ENCODE data around the gene DPP6.

The DPP6 gene

DNA sequence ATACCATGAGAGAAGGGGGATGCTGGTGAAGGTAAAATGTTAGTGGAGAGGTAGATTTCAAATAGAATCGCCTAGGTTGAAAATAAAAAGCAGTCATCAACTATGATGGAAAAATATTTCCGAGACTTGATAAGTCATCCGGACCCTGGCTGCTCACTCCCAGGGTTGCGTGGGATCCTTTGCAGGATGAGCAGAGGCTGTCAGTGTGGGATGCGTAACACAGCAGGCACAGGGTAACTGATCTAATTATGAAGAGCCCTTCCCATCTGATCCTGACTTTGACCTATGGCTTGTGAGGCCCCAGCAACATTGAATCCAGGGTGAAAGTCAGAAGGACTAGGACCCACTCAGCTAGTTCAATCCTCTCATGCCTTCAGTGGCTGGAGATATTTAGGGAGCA, 236.9 kb downstream of the DPP6 start:
- no peaks in the 10 kb centered on the region for H3K27me3 ChIP-seq (ENCODE audit: insufficient read depth, low read length, poor library complexity, severe bottlenecking)
- H4K20me1 ChIP-seq (ENCODE audit: insufficient read depth, low read length, poor library complexity, severe bottlenecking) = no peaks in the 10 kb centered on the region
- no peaks in the 10 kb centered on the region for H3K9me2 ChIP-seq (replicated peaks; ENCODE audit: low read depth, low read length)
- no peaks in the 10 kb centered on the region for H3K4me1 ChIP-seq (ENCODE audit: insufficient read depth, low read length, poor library complexity, severe bottlenecking)
- H3K9me3 ChIP-seq (ENCODE audit: insufficient read depth, low read depth, low read length) = peaks cover 3% of the 10 kb centered on the region; the same call in 1 of the 2 replicates
- no peak overlapping the region for H3K4me2 ChIP-seq (ENCODE audit: low read depth, low read length, poor library complexity, severe bottlenecking)
- no peaks in the 10 kb centered on the region for H3K79me2 ChIP-seq (ENCODE audit: insufficient read depth, low read length)
- H3F3A ChIP-seq (ENCODE audit: low read depth) = no peaks in the 10 kb centered on the region
- no peak overlapping the region for H3K9ac ChIP-seq (ENCODE audit: low read depth, low read length, poor library complexity, severe bottlenecking)
- no peaks in the 10 kb centered on the region for H3K36me3 ChIP-seq (ENCODE audit: insufficient read depth, low read length)
- no peak for TF ChIP-seq EZH2phosphoT487 (IDR thresholded peaks at IDR 0.05; ENCODE audit: borderline replicate concordance)
- TF ChIP-seq, protein P1, sequence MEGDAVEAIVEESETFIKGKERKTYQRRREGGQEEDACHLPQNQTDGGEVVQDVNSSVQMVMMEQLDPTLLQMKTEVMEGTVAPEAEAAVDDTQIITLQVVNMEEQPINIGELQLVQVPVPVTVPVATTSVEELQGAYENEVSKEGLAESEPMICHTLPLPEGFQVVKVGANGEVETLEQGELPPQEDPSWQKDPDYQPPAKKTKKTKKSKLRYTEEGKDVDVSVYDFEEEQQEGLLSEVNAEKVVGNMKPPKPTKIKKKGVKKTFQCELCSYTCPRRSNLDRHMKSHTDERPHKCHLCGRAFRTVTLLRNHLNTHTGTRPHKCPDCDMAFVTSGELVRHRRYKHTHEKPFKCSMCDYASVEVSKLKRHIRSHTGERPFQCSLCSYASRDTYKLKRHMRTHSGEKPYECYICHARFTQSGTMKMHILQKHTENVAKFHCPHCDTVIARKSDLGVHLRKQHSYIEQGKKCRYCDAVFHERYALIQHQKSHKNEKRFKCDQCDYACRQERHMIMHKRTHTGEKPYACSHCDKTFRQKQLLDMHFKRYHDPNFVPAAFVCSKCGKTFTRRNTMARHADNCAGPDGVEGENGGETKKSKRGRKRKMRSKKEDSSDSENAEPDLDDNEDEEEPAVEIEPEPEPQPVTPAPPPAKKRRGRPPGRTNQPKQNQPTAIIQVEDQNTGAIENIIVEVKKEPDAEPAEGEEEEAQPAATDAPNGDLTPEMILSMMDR (conservative IDR thresholded peaks at IDR 0.05; ENCODE audit: low read length) = no peak
- H2AFZ ChIP-seq (ENCODE audit: low read length) = no peak overlapping the region
- H3K4me3 ChIP-seq (ENCODE audit: low read length, poor library complexity, severe bottlenecking) = no peak overlapping the region

DNA sequence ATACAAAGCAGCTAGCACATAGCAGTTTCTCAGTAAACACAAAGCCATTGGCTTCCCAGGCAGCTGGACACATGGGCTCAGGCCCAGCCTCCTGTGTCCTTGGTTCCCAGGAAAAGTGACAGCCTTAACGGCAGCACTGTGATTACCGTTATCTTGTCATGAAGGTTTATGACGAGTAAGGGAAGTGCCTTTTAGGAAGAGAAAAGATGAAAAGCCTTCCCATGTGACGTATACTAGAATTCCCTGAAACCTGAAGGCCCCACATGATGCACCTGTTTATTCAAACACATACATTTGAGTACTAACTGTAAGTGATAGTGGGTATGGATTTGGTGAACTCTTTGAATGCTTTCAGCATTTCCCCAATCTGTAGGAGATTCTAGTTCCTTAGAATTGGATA, 244.2 kb downstream of the DPP6 start:
- H3K9me3 ChIP-seq (ENCODE audit: insufficient read depth, low read depth, low read length) = no peaks in the 10 kb centered on the region
- H3K4me1 ChIP-seq (ENCODE audit: insufficient read depth, low read length, poor library complexity, severe bottlenecking) = no peaks in the 10 kb centered on the region
- H3K36me3 ChIP-seq (ENCODE audit: insufficient read depth, low read length) = no peaks in the 10 kb centered on the region
- no peak overlapping the region for H2AFZ ChIP-seq (ENCODE audit: low read length)
- H3K4me2 ChIP-seq (ENCODE audit: low read depth, low read length, poor library complexity, severe bottlenecking) = no peak overlapping the region
- H3K4me3 ChIP-seq (ENCODE audit: low read length, poor library complexity, severe bottlenecking) = no peak overlapping the region
- no peaks in the 10 kb centered on the region for H3K79me2 ChIP-seq (ENCODE audit: insufficient read depth, low read length)
- TF ChIP-seq, protein P1 (conservative IDR thresholded peaks at IDR 0.05; ENCODE audit: low read length) = no peak
- no peak for TF ChIP-seq EZH2phosphoT487 (IDR thresholded peaks at IDR 0.05; ENCODE audit: borderline replicate concordance)
- H4K20me1 ChIP-seq (ENCODE audit: insufficient read depth, low read length, poor library complexity, severe bottlenecking) = no peaks in the 10 kb centered on the region
- H3K9me2 ChIP-seq (replicated peaks; ENCODE audit: low read depth, low read length) = no peaks in the 10 kb centered on the region
- H3K9ac ChIP-seq (ENCODE audit: low read depth, low read length, poor library complexity, severe bottlenecking) = no peak overlapping the region
- no peaks in the 10 kb centered on the region for H3F3A ChIP-seq (ENCODE audit: low read depth)
- no peaks in the 10 kb centered on the region for H3K27me3 ChIP-seq (ENCODE audit: insufficient read depth, low read length, poor library complexity, severe bottlenecking)

DNA sequence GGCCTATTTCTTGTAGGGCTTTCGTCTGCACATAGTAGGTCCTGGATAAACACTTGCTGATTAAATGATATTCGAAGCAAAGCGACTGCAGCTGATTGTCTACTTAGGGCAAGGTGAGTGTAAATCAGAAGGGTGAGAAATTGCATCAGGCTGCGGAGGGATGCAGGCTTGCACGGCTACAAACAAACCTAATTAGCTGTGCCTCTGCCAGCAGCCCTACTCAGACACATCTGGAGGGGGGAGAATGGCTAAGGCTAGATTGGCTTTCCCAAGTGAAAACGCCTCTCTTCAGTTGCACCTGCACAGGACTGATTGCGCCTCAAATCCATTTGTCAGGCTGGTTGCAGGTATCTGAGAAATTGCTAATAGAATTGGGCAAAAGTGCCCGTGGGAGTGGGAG, 247.5 kb downstream of the DPP6 start:
- Histone ChIP-seq H3K4me3 (ENCODE audit: low read length, poor library complexity, severe bottlenecking) (no peak overlapping the region), H4K20me1 (ENCODE audit: insufficient read depth, low read length, poor library complexity, severe bottlenecking) (no peaks in the 10 kb centered on the region), H3K9me3 (ENCODE audit: insufficient read depth, low read depth, low read length) (no peaks in the 10 kb centered on the region), H3K9ac (ENCODE audit: low read depth, low read length, poor library complexity, severe bottlenecking) (no peak overlapping the region), H3K79me2 (ENCODE audit: insufficient read depth, low read length) (no peaks in the 10 kb centered on the region), H3F3A (ENCODE audit: low read depth) (no peaks in the 10 kb centered on the region), H3K4me2 (ENCODE audit: low read depth, low read length, poor library complexity, severe bottlenecking) (no peak overlapping the region), H3K27me3 (ENCODE audit: insufficient read depth, low read length, poor library complexity, severe bottlenecking) (no peaks in the 10 kb centered on the region), H2AFZ (ENCODE audit: low read length) (no peak overlapping the region), H3K9me2 (replicated peaks; ENCODE audit: low read depth, low read length) (no peaks in the 10 kb centered on the region), H3K36me3 (ENCODE audit: insufficient read depth, low read length) (no peaks in the 10 kb centered on the region), H3K4me1 (ENCODE audit: insufficient read depth, low read length, poor library complexity, severe bottlenecking) (no peaks in the 10 kb centered on the region)
- TF ChIP-seq, protein P1 (conservative IDR thresholded peaks at IDR 0.05; ENCODE audit: low read length) = no peak
- TF ChIP-seq EZH2phosphoT487 (IDR thresholded peaks at IDR 0.05; ENCODE audit: borderline replicate concordance) = no peak

Measured in Loucy (cell line).